K562 (cell line): ENCODE measurements around the gene GGTLC2. TPM values are rescaled to one million over a fixed set of nuclear protein-coding genes. Genes with fewer than 3 reads are reported as not detected.
A peak's percentile ranks its signal among the peaks of the same experiment; 100 is the strongest.
"Not testable (repeated sequence)": the region's sequence is repeated elsewhere in the genome, so short reads cannot be mapped to it uniquely, and the experiment has no call there.

Experiments used
- ATAC-seq: fragments of 200-7000 bp; cut with Tn5 transposase; 3 replicates; pipeline ENCODE4 v1.9.1; 2020; ENCODE audit warnings: moderate library complexity
- BruUV-seq: library from RNA; stranded (reverse); fragments of 400-500 nt; replicated peaks from 2 replicates; lab custom pipeline; 2021; lab: Mats Ljungman, UMichigan
- CTCF ChIA-PET: fragments of 300-600 bp; formaldehyde crosslinking; extraction: SDS; loops from one replicate; lab custom pipeline; 2021; ENCODE audit warnings: low intra/inter-chr PET ratio; lab: Yijun Ruan, JAX
- POLR2A ChIA-PET: fragments of 300-600, 350-650 bp; sonication (Branson Sonifier 250); formaldehyde crosslinking; extraction: SDS; loops from one replicate; lab custom pipeline; 2021; ENCODE audit warnings: antibody characterized with exemption, inconsistent platforms; lab: Yijun Ruan, JAX
- DNase-seq, 4 experiments: peaks; one replicate each; pipeline versions ENCODE4 v3.0.0 to v3.0.0-alpha.2; 2011 to 2018; ENCODE audit warnings: low spot score in 3 of 4, mixed read lengths in 3 of 4; ENCODE audit errors: extremely low read depth in 1 of 4
- FAIRE-seq: peaks from 2 replicates; lab custom pipeline; 2011; peaks lifted over from hg19 to GRCh38; lab: Jason Lieb, UNC
- H2AFZ ChIP-seq: 2 replicates; pipeline ENCODE4 v1.6.0; 2011; ENCODE audit warnings: low read depth, low read length, control low read depth, inconsistent platforms
- H3K27ac ChIP-seq: fragments of 200-600 bp; 3 replicates; pipeline ENCODE4 v1.8.0; 2011; ENCODE audit warnings: low read depth, mild to moderate bottlenecking, control low read depth, inconsistent platforms, low read length, moderate library complexity, mixed read lengths; ENCODE audit errors: extremely low read depth
- H3K27me3 ChIP-seq, 2 experiments: fragments of 300-600 bp in 1 of 2; 2 replicates in 1 of 2; 3 replicates in 1 of 2; pipeline versions ENCODE4 v1.6.0 to v1.8.0; 2011; ENCODE audit warnings: inconsistent platforms in 2 of 2, low read length in 2 of 2, mild to moderate bottlenecking in 1 of 2, mixed read lengths in 1 of 2, moderate library complexity in 1 of 2; ENCODE audit not compliant: control insufficient read depth in 2 of 2, insufficient read depth in 2 of 2
- H3K36me3 ChIP-seq: fragments of 300-600 bp; 3 replicates; pipeline ENCODE4 v1.8.0; 2011; ENCODE audit warnings: mild to moderate bottlenecking, low read length, inconsistent platforms; ENCODE audit not compliant: control insufficient read depth, insufficient read depth
- H3K4me1 ChIP-seq, 2 experiments: fragments of 200-600 bp in 1 of 2; replicated peaks in 1 of 2; 2 replicates in 1 of 2; 3 replicates in 1 of 2; pipeline versions ENCODE4 v1.5.1 to v1.8.0; 2011; ENCODE audit warnings: inconsistent platforms in 2 of 2, low read length in 2 of 2, mild to moderate bottlenecking in 1 of 2, mixed read lengths in 1 of 2, moderate library complexity in 1 of 2; ENCODE audit not compliant: control insufficient read depth in 2 of 2, insufficient read depth in 2 of 2
- H3K4me2 ChIP-seq: 2 replicates; pipeline ENCODE4 v1.6.1; 2011; ENCODE audit warnings: low read length, control low read depth, inconsistent platforms, mixed read lengths; ENCODE audit not compliant: insufficient read depth
- H3K4me3 ChIP-seq: fragments of 200-600 bp; sonication (generic), shearing (Covaris generic); 2 replicates; pipeline ENCODE4 v1.5.1; 2016; ENCODE audit warnings: control low read depth, inconsistent platforms
- H3K79me2 ChIP-seq: fragments of 200-600 bp; 3 replicates; pipeline ENCODE4 v1.8.0; 2011; ENCODE audit warnings: low read length, inconsistent platforms; ENCODE audit not compliant: control insufficient read depth, insufficient read depth
- H3K9ac ChIP-seq, 2 experiments: 2 replicates each; pipeline versions ENCODE4 v1.6.0 to v1.6.1; 2011; ENCODE audit warnings: low read depth in 2 of 2, low read length in 2 of 2, control low read depth in 1 of 2, inconsistent platforms in 1 of 2, mild to moderate bottlenecking in 1 of 2, mixed read lengths in 1 of 2; ENCODE audit not compliant: insufficient read depth in 1 of 2
- H3K9me1 ChIP-seq: one replicate; pipeline ENCODE4 v1.6.0; 2011; ENCODE audit warnings: inconsistent platforms, mild to moderate bottlenecking, low read length, moderate library complexity; ENCODE audit not compliant: control insufficient read depth, insufficient read depth
- H3K9me3 ChIP-seq: replicated peaks from 2 replicates; pipeline ENCODE4 v1.5.1; 2011; ENCODE audit warnings: low read depth, low read length, inconsistent platforms; ENCODE audit not compliant: control insufficient read depth, insufficient read depth
- H4K20me1 ChIP-seq: replicated peaks from 2 replicates; pipeline ENCODE4 v1.6.1; 2011; ENCODE audit warnings: low read length, inconsistent platforms, mixed read lengths; ENCODE audit not compliant: control insufficient read depth, insufficient read depth
- CAMTA2 ChIP-seq: fragments of 250-450 bp; sonication (Bioruptor Pico); conservative IDR thresholded peaks from 2 replicates; pipeline ENCODE4 v1.5.1; 2022
- ELF2 ChIP-seq: fragments of 250-450 bp; sonication (Bioruptor Pico); IDR thresholded peaks from 2 replicates; pipeline ENCODE4 v1.5.0; 2021; ENCODE audit warnings: mild to moderate bottlenecking
- MCM3 ChIP-seq: fragments of 450-650 bp; IDR thresholded peaks from 2 replicates; pipeline ENCODE4 v1.6.1; 2016
- MXD1 ChIP-seq: fragments of 250-450 bp; sonication (Bioruptor Pico); IDR thresholded peaks from 2 replicates; pipeline ENCODE4 v1.8.0; 2021; ENCODE audit warnings: borderline replicate concordance, mild to moderate bottlenecking, moderate library complexity; ENCODE audit not compliant: poor library complexity, severe bottlenecking
- PATZ1 ChIP-seq: fragments of 250-450 bp; sonication (Bioruptor Pico); IDR thresholded peaks from 2 replicates; pipeline ENCODE4 v1.5.0; 2020; ENCODE audit warnings: mild to moderate bottlenecking, borderline replicate concordance
- PBX2 ChIP-seq, 2 experiments: IDR thresholded peaks in 1 of 2; conservative IDR thresholded peaks in 1 of 2; 2 replicates each; pipeline ENCODE4 v1.6.1; 2016; ENCODE audit warnings: low read depth in 2 of 2, mild to moderate bottlenecking in 1 of 2, missing compliant biosample characterization in 1 of 2, missing genetic modification characterization in 1 of 2, moderate library complexity in 1 of 2
- PHB ChIP-seq: fragments of 250-450 bp; sonication (Bioruptor Pico); IDR thresholded peaks from 2 replicates; pipeline ENCODE4 v1.5.0; 2021
- TEAD2 ChIP-seq: fragments of 450-650 bp; IDR thresholded peaks from 2 replicates; pipeline ENCODE4 v1.6.1; 2016; ENCODE audit warnings: missing genetic modification characterization, control low read depth, missing compliant biosample characterization
- WGBS: fragments of 100-300 bp; shearing (Covaris generic); methylation state at CpG from one replicate; pipeline ENCODE4 v1.1.6; 2016; ENCODE audit warnings: low coverage, mixed read lengths; ENCODE audit not compliant: insufficient coverage; ENCODE audit errors: missing lambda C conversion rate; 5-methylcytosine and 5-hydroxymethylcytosine counted together
- in situ Hi-C: fragments of 300-500 bp; cut with MboI; formaldehyde crosslinking; loops from 4 replicates; pipeline ENCODE4 v1.15.0; 2018; ENCODE audit warnings: inconsistent platforms, mixed read lengths
- intact Hi-C: fragments of 100-400 bp; cut with micrococcal nuclease; formaldehyde crosslinking; loops from 2 replicates; pipeline ENCODE4 v1.14.2; 2022
- polyA plus RNA-seq, 8 experiments: library from polyadenylated mRNA; depleted of rRNA in 4 of 8; stranded (reverse) in 5 of 8; unstranded in 3 of 8; fragments of >200 nt; fragmentation: Nextera tagmentation in 2 of 8; fragmentation: Illumina TruSeq in 1 of 8; extraction: Ambion mirVana in 2 of 8; extraction: Trizol in 1 of 8; gene quantifications; 2 replicates each; pipeline versions ENCODE4 v1.2.1 to v1.2.3, GENCODE V29; 2011 to 2014; ENCODE audit warnings: inconsistent platforms in 1 of 8, missing spikeins in 1 of 8
- total RNA-seq, 7 experiments: library from RNA; depleted of rRNA in 6 of 7; stranded (reverse); fragments of >200 nt in 6 of 7; fragmentation: Illumina TruSeq in 2 of 7; extraction: Trizol in 2 of 7; gene quantifications; 2 replicates each; pipeline versions ENCODE4 v1.2.1 to v1.2.3, GENCODE V29; 2011 to 2021; ENCODE audit warnings: low replicate concordance in 1 of 7
- TF ChIP-seq, protein P1 (sequence below): fragments of 250-450 bp; sonication (Bioruptor Pico); IDR thresholded peaks from 2 replicates; pipeline ENCODE4 v1.9.0; 2021; ENCODE audit warnings: mild to moderate bottlenecking, inconsistent platforms
- TF ChIP-seq, protein P2 (sequence below): fragments of 250-450 bp; sonication (Bioruptor Pico); IDR thresholded peaks from 2 replicates; pipeline ENCODE4 v1.5.1; 2021; ENCODE audit warnings: mild to moderate bottlenecking

GGTLC2 gene
- total and polyA plus RNA-seq, 9 of the 15 experiments (the other 6 are each of a cell fraction or from before 2014, with no cell fraction given), result not detected

GRCh38 chr22:22652102-22652501 is 7.7 kb downstream of the GGTLC2 start:
- H3K27me3 ChIP-seq, result peaks cover 9 to 41% of the 10 kb centered on the region in 2 experiments; a peak in 4 of 5 replicates
- H2AFZ ChIP-seq; H3K27ac ChIP-seq; H4K20me1 ChIP-seq; H3K9me1 ChIP-seq; BruUV-seq; H3K79me2 ChIP-seq; POLR2A ChIA-PET; H3K9me3 ChIP-seq; H3K36me3 ChIP-seq; FAIRE-seq; H3K4me2 ChIP-seq; H3K4me3 ChIP-seq; CTCF ChIA-PET; H3K9ac ChIP-seq; in situ Hi-C loops; ATAC-seq; DNase-seq; TF ChIP-seq PBX2 (CRISPR knock-in tag; IDR thresholded peaks at IDR 0.05; ENCODE audit: low read depth): not testable (repeated sequence)
- peaks cover 0 to 29% of the 10 kb centered on the region in 2 experiments; a peak in 3 of 5 replicates for H3K4me1 ChIP-seq
- TF ChIP-seq MXD1 (peak; percentile 27), CAMTA2 (0 out of 2 replicates have a peak, but pooled peaks have one; percentile 85), MCM3 (0 out of 2 replicates have a peak, but pooled peaks have one; percentile 10), TEAD2 (tag) (0 out of 2 replicates have a peak, but pooled peaks have one; percentile 6), PATZ1 (peak; percentile 62; the same call in 1 of the 2 replicates), PHB (peak; percentile 51; the same call in 1 of the 2 replicates), PBX2 (tag; conservative IDR thresholded peaks at IDR 0.05; ENCODE audit: low read depth) (0 out of 2 replicates have a peak, but pooled peaks have one; percentile 2), ELF2 (peak; percentile 80)
- TF ChIP-seq, protein P1, sequence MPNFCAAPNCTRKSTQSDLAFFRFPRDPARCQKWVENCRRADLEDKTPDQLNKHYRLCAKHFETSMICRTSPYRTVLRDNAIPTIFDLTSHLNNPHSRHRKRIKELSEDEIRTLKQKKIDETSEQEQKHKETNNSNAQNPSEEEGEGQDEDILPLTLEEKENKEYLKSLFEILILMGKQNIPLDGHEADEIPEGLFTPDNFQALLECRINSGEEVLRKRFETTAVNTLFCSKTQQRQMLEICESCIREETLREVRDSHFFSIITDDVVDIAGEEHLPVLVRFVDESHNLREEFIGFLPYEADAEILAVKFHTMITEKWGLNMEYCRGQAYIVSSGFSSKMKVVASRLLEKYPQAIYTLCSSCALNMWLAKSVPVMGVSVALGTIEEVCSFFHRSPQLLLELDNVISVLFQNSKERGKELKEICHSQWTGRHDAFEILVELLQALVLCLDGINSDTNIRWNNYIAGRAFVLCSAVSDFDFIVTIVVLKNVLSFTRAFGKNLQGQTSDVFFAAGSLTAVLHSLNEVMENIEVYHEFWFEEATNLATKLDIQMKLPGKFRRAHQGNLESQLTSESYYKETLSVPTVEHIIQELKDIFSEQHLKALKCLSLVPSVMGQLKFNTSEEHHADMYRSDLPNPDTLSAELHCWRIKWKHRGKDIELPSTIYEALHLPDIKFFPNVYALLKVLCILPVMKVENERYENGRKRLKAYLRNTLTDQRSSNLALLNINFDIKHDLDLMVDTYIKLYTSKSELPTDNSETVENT (CRISPR knock-in tag), result peak; percentile 66; the same call in 1 of the 2 replicates
- TF ChIP-seq, protein P2, sequence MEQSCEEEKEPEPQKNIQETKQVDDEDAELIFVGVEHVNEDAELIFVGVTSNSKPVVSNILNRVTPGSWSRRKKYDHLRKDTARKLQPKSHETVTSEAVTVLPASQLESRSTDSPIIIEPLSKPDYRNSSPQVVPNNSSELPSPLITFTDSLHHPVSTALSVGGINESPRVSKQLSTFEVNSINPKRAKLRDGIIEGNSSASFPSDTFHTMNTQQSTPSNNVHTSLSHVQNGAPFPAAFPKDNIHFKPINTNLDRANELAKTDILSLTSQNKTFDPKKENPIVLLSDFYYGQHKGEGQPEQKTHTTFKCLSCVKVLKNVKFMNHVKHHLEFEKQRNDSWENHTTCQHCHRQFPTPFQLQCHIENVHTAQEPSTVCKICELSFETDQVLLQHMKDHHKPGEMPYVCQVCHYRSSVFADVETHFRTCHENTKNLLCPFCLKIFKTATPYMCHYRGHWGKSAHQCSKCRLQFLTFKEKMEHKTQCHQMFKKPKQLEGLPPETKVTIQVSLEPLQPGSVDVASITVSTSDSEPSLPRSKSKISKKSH (CRISPR knock-in tag), result 0 out of 2 replicates have a peak, but pooled peaks have one; percentile 46
- intact Hi-C loops, result loop anchor here (5.0 kb wide), 1 partner anchor 70 kb away; no protein-coding TSS in a partner anchor
- 14% methylated on average over 12 of the region's 12 CpGs for WGBS
